GM12878 (cell line): ENCODE data around the gene RAPGEF1.

Source experiments
- CBFB ChIP-seq: IDR thresholded peaks from 2 replicates; pipeline ENCODE4 v1.6.1; 2016; ENCODE audit warnings: antibody characterized with exemption, low read depth
- GABPA ChIP-seq: IDR thresholded peaks from 2 replicates; pipeline ENCODE4 v1.6.1; 2014; ENCODE audit warnings: antibody characterized with exemption, low read depth, mild to moderate bottlenecking, inconsistent platforms
- JUNB ChIP-seq: IDR thresholded peaks from 2 replicates; pipeline ENCODE4 v1.6.1; 2016; ENCODE audit warnings: antibody characterized with exemption, mild to moderate bottlenecking
- POLR2A ChIP-seq: IDR thresholded peaks from 2 replicates; pipeline ENCODE4 v1.6.1; 2011; ENCODE audit warnings: low read depth, mild to moderate bottlenecking, low read length
- POLR2AphosphoS2 ChIP-seq: IDR thresholded peaks from 2 replicates; pipeline ENCODE4 v1.6.1; 2011; ENCODE audit warnings: low read depth, mild to moderate bottlenecking, low read length, improper control_type of control experiment, moderate library complexity
- ZNF207 ChIP-seq: fragments of 450-650 bp; IDR thresholded peaks from 2 replicates; pipeline ENCODE4 v1.6.1; 2014; ENCODE audit warnings: antibody characterized with exemption, mild to moderate bottlenecking, borderline replicate concordance
- TF ChIP-seq, protein P1 (sequence below), 3 experiments: IDR thresholded peaks in 2 of 3; conservative IDR thresholded peaks in 1 of 3; 2 replicates each; pipeline ENCODE4 v1.5.1; 2011; ENCODE audit warnings: low read depth in 3 of 3, low read length in 3 of 3, mild to moderate bottlenecking in 3 of 3, control low read depth in 2 of 3, moderate library complexity in 2 of 3, inconsistent platforms in 1 of 3, mixed read lengths in 1 of 3; ENCODE audit not compliant: control insufficient read depth in 2 of 3, insufficient read depth in 1 of 3; ENCODE audit errors: extremely low read depth in 1 of 3
- TF ChIP-seq, protein P2 (sequence below): IDR thresholded peaks from 2 replicates; pipeline ENCODE4 v1.6.1; 2012; ENCODE audit warnings: low read depth, low read length, improper control_type of control experiment

DNA sequence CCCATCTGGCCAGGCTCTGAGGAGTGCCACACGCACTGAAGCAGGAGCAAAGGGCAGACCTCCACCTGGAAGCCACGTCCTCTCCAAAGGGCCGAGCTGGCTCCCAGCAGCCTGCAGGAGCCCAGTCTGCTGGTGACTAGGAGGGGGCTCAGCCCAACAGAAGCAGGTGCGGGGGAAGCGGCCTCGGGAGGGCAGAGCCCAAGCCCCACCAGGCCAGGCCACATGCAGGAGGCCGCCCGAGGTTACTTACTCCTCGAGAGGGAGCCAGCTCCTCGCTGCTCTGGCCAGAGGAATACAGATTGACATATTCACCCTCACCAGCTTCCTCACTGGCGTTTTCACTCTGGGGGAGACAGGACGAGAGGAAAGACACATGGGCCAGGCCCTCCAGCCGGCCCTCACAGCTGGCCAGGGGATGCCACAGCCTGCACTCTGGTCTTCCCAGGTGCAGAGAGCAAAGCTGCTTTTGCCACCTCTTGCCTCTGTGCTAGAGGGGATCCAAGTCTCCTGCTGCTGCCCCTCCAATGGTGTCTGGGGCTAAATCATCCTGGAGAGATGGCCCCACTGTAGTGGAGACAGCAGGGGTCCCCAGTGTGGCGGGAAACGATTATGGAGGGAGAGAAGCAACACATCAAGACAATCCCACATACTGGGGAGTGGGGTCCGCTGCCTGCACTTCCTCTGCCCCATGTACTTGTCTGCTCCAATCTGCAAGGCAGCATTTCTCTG, 136.0 kb downstream of the RAPGEF1 start:
- TF ChIP-seq, protein P1, sequence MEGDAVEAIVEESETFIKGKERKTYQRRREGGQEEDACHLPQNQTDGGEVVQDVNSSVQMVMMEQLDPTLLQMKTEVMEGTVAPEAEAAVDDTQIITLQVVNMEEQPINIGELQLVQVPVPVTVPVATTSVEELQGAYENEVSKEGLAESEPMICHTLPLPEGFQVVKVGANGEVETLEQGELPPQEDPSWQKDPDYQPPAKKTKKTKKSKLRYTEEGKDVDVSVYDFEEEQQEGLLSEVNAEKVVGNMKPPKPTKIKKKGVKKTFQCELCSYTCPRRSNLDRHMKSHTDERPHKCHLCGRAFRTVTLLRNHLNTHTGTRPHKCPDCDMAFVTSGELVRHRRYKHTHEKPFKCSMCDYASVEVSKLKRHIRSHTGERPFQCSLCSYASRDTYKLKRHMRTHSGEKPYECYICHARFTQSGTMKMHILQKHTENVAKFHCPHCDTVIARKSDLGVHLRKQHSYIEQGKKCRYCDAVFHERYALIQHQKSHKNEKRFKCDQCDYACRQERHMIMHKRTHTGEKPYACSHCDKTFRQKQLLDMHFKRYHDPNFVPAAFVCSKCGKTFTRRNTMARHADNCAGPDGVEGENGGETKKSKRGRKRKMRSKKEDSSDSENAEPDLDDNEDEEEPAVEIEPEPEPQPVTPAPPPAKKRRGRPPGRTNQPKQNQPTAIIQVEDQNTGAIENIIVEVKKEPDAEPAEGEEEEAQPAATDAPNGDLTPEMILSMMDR (IDR thresholded peaks at IDR 0.05 in 2 of 3, conservative IDR thresholded peaks at IDR 0.05 in 1 of 3; ENCODE audit: control insufficient read depth in 2 of 3, extremely low read depth in 1 of 3, insufficient read depth in 1 of 3, low read depth in 3 of 3, low read length in 3 of 3), result no peak
- no peak for TF ChIP-seq ZNF207
- TF ChIP-seq POLR2AphosphoS2, result no peak
- TF ChIP-seq, protein P2, sequence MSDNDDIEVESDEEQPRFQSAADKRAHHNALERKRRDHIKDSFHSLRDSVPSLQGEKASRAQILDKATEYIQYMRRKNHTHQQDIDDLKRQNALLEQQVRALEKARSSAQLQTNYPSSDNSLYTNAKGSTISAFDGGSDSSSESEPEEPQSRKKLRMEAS, result no peak
- TF ChIP-seq JUNB, result no peak
- TF ChIP-seq CBFB, result no peak
- no peak for TF ChIP-seq GABPA
- TF ChIP-seq POLR2A, result peak; percentile 22; the same call in 1 of the 2 replicates
